ENCODE measurements around the gene LPAR3.
A peak's percentile ranks its signal among the peaks of the same experiment; 100 is the strongest.
"Not testable (repeated sequence)": the region's sequence is repeated elsewhere in the genome, so short reads cannot be mapped to it uniquely, and the experiment has no call there.

The LPAR3 gene, protein sequence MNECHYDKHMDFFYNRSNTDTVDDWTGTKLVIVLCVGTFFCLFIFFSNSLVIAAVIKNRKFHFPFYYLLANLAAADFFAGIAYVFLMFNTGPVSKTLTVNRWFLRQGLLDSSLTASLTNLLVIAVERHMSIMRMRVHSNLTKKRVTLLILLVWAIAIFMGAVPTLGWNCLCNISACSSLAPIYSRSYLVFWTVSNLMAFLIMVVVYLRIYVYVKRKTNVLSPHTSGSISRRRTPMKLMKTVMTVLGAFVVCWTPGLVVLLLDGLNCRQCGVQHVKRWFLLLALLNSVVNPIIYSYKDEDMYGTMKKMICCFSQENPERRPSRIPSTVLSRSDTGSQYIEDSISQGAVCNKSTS

DNA sequence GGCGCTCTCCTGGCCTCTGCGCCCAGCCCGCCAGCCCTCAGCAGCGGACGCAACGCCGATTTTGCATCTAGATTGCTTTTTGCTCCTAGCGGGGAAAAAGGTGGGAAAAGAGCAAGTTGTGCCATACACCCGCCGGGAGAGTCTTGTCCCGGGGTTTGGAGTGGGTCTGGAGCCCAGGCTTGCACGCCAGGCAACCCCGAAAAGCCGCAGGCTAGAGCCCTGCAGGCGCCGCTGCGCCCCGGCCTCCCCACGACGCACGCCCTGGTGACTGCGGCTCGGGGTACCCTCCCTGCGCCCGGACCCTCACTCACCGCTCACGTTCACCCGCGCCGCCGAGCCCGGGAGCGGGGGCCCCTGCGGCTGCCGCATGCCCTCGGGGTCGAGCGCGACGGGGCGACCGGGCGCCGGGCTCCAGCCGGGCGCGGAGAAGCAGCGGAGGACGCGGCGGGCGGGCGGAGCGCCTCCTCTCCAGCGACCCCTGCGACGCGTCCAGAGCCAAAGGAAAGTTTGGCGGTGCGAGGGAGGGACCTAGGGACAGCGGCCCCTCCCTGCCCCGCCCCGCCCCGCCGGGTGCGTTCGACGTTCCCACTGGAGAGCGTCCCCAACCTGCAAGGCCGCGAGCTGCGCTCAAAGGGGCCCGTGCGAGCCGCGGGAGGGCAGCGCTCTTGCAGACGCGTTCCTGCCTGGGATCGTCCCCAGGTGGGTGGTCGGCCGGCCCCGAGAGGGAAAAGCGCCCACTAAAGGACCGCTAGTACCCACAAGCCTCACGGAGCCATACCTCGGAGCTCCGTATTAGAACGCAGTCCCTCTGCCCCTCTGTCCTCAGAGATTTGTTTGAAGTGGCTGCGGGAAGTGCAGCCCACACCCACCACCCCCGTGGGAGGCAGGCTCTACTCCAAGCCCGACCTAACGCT is at the start of gene LPAR3:
Gene LPAR3 (minus strand): TSS at position 502 of the 914 bp plus-strand sequence. CDS start 27,086 bp downstream, outside the sequence.
- DNase-seq, result no peak

DNA sequence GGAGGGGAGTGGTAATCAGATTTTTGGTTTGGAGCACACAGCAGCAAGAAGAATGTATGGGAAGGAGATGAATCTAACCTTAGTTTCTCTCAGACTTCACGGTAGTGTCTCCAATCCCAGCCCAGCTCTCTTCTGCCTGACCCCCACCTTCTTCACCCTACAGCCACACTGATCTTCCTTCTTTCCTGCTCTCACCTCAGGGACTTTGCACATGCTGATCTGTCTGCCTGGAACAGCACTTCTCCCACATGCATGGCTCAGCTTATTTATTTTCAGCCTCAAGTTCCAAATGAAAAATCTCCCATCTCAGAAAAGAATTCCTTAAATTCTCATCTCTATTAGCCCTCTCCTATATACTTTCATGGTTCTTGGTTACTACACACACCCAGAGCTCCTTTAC is 48.8 kb upstream of the LPAR3 start:
- DNase-seq, result no peak

DNA sequence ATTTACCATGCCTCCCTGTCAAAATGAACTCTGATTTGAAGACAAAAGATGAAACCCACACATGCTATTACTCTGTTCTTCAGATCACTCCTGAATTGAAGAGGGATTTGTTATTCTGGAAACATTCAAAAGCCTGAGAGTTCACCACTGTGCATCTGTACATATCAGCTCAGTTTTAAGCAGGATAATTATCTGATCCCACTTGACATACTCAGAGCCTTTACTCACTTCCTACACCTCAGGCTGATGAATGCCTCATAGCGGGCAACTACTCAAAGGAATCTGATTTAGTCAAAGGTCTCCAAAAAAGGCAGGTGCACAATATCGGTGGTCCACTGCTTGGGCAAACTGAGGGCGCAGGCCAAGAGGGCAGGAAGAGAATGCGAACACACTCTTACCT is 47.5 kb upstream of the LPAR3 start:
- DNase-seq, result no peak

DNA sequence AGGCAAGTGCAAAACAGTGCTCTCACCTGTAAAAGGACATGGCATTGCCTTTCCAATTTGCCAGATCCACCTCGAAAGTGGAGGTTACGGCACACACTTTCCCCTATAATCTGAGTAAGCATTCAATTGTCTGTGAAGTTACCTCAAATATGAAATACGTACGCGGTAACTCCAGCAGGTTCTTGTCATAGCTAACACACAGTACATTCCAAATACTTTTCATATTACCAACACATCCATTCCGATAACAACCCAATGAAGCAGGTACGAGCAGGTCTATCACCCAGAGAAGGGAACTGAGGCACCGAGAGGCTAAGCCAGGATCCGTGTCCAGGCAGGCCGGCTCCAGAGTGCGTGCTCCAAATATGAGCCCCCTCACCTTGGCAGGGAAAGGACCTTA is 46.8 kb upstream of the LPAR3 start:
- no peak for DNase-seq

DNA sequence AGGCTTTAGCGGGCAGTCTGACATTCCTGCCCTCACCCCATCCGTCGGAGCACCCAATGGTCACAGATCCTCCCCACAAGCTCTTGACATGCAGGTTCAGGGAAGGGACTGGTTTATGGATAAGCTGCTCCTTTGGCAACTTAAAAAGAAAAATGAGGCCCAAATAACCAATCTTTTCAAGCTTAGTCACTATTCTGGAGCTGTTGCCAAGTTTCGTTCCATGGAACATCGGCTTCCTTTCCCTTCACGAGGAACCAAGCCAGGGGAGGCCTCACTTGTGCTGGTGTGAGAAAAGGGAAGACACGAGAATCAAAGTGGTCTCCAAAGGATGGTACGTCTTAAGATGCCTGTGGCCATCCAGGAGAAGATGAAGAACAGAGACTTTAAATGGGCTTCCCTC is 46.1 kb upstream of the LPAR3 start:
- no peak for DNase-seq

DNA sequence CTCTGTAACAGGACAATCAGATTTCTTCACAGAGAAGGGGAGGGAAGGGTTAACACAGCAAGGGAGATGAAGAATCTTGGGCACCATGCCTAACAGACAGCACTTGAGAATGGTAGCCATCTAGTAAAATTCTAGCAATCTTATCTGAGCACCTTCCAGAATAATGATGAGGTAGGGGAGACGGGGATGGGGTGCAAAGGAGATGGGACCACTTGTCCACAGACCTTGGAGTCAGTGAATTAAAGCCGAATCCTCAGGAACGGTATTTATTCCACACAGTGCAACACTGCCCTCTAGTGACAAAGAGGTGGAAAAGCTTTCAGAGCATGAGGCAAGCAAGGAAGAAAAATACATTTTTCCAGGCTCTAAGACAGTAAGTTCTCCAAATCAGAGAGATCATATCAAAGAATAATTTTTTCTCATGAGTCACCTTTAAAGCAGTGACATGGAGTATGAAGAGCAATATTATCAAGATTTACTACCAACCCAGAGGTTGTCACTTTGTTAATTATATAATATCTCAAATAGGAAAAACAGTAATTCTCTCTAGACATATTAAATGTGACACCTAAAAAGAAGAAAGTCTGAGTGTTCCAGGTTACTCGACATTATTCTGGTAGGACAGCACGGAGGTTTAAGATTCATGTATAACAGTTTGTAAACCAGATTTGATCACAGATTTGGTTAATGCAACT is 43.3 kb upstream of the LPAR3 start:
- peak; percentile 9 for DNase-seq

DNA sequence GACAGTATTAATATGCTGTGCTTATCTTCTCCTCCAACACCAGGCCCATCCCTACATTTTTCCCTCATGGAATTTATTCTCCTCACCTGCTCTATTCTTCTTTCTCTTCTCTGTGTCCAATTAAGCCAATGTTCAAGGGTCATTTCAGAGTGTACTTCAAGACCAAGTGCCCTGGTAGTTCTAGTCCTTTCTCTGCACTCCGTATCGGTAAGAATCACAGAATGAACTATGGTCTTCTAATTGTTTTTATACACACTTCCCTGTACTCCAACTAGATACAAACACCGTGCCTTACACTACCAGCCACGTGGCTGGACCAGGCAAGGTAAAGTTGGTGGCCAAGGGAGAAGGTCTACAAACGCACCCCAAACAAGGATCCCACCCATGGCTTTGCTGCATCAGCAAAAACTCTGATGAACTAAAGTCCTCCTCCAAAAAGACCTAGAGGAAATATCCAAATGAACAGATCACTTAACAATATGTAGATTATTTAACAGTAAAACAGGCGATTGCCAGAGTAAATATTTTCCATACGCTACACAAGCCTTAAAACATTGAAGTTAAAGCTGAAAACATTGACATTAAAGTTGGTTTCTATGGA is 40.1 kb upstream of the LPAR3 start:
- no peak for DNase-seq

DNA sequence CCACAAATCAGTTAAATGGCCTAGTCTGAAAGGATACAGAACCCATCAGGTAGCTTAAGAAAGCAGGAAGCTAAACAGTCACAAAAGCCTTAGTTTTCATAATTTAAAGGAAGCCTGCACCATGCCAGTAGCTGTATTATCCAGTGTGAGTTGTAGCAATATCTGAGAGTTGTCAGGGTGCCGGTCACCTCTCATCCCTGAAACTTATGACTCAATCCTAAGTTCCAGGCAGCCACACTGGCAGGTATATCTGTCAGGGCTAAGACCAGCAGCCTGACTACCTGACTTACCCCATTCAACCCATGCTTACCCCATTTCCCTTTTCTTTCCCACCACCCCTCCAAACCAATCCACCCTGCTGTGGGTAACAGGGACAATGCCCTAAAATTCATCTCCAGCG is 37.8 kb upstream of the LPAR3 start:
- DNase-seq, result no peak

DNA sequence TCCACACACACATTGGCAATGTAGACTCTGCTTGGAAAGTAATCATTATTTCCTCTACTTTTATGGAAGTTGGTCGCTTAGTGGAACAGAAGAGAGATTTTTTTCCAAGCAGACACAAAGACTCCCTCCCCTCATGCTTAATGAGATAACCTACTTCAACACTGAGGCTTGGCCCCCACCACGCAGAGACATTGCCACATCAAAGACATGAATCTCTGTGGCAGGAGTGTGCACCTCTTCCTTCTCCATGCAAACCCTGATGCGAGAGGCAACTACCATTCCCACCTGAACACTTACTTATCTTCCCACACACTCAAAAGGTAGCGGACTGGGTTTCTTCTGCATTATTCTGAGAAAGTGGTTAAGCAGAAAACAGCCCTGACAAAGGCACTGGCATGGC is 37.3 kb upstream of the LPAR3 start:
- no peak for DNase-seq

DNA sequence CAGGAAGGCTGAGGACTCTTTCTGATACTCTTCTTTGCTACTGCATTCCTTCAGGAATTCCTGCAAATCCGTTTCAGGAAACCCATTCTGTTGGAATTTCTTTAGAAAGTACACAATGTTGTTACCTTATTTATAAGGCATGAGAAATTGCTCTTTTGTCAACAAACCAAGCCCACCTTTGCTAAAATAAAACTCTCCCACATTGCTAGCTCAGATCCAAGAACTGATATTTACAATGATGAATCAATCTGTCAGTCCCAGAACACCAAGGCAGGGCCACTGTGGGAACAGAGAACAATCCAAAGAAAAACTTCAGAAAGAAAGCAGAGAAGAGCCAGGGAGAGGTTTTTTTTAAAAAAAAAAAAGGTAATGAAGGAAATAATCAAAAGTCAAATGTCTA is 36.6 kb upstream of the LPAR3 start:
- DNase-seq, result no peak

DNA sequence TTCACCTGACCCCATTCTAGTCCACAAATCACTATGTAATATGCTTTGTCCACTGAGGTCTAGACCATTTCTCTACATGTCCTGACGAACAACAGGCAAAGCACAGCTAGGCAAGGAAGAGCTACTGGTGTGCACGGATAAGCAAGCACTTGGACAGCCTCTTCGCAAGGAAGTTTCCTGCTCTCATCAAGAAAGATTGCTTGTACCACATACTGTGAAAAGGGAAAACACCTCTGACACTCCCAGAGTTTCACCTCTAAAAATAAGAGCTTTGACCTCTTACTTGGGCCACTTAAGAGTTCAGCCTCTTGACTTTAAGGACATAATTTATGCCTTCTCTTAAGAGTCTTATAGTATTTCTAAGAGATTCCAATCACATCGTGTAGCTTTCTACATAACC is 36.0 kb upstream of the LPAR3 start:
- no peak for DNase-seq

DNA sequence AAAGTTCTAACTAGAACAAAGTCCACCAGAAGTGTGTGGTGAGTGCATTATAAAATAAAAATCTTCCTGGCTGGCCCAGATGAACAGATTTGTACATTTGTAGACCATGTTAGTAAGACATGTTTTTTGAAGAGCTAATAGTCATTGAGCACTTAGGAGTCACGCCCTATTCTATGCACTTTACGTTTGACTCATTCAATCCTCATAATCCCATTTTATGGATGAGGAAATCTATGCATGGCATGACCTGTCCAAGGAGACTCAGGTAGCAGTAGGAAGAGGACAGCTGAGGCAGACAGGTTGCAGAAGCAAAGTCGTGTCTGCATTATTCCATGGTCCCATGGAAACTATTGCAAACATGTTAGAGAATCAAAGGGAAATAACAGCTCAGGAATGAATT is 30.3 kb upstream of the LPAR3 start:
- DNase-seq, result no peak

DNA sequence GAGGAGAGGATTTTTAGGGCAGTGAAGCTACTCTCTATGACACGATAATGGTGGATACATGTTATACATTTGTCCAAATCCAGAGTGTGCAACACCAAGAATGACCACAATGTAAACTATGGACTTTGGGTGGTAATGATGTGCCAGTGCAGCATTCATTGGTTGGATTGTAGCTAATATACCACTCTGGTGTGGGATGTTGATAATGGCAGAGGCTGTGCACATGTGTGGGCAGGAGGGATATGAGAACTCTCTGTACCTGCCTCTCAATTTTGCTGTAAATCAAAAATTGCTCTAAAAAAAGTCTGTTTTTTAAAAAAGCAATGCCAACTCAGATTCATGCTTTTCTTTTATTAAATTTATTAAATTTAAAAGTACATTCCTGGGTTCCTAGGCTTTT is 27.2 kb upstream of the LPAR3 start:
- DNase-seq, result no peak

DNA sequence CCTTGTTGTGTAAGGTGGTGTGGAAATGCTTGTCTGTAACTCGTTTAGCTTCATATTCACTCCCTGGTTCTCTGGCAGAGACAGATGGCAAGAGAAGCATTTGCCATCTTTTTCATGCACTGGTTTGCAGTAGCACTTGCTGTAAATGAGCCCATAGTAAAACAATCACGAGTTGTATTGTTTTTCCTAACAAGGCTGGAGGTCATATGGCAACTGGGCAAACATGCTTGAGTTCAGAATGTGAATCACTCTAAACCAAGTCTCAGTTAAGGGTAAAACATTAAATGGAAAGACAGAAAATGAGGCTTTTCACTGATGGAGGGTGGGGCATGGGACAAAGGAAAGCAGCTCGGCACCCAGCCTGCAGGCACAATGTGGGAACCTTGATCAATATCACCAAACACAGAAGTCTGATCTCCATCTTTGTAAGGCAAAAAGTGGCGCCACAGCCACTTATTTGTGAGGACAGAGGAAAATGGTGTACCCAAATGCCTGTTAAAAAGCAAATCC is 26.5 kb upstream of the LPAR3 start:
- no peak for DNase-seq

DNA sequence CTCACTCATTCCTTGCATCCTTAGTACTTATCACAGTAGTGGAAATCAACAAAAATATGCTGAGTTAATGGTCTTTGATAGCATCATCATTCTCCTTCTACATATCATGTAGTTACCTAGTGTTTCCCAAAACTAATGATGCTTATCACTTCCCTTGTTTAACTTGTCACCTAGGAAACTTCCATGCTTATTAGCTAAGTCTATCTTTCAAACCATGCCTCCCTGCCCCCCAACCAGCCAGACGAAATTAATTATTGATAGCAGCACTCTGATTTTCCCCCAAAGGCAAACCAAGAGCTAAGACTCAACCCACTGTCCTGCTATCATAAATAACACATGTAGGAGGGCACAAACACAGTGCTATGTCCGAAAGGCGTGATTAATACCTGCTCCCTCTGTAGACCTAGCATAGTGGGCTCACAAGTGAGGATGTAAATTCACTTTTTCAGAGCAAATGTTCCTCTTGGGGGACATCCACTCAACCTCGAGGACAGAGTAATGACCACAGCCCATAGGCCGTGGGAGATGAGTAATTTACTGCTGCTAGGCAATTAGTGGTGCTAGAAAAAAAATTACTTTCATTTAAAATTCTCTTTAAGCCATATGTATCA is 25.8 kb upstream of the LPAR3 start:
- DNase-seq, result no peak

DNA sequence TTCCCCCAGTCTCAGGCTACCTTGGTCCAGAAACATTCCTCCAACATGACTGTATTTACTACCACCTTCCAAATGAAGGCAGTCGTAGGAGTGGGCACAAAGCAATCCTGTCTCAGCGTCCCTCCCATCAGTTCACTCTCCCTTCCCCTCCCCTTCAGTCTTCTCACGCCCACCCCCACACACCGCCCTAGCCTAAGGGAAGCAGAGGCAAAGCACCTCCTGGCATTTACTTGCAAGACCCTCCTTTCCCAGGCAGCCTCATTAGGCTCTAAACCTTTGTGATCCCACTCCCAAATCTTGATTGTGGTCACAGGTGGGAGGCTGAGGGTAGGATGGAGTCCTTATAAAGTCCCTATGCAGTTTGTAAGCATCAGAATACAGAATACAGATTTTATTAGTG is 23.9 kb upstream of the LPAR3 start:
- DNase-seq, result no peak

DNA sequence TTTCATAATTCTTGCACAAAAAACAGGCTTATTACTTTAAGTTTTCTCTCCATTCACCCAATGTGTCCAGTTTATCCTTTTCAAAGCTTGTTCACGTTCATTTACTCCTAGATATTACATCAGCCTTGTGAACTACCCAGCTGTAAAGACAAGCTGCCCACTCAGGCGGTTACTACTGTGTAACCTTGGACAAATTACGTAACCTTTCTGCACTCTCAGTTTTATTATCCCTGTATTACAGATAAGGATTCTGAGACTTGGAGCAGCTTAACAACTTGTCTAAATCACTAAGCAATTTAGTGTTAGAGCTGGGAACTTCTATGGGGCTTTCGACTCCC is 20.5 kb upstream of the LPAR3 start:
- DNase-seq, result no peak

DNA sequence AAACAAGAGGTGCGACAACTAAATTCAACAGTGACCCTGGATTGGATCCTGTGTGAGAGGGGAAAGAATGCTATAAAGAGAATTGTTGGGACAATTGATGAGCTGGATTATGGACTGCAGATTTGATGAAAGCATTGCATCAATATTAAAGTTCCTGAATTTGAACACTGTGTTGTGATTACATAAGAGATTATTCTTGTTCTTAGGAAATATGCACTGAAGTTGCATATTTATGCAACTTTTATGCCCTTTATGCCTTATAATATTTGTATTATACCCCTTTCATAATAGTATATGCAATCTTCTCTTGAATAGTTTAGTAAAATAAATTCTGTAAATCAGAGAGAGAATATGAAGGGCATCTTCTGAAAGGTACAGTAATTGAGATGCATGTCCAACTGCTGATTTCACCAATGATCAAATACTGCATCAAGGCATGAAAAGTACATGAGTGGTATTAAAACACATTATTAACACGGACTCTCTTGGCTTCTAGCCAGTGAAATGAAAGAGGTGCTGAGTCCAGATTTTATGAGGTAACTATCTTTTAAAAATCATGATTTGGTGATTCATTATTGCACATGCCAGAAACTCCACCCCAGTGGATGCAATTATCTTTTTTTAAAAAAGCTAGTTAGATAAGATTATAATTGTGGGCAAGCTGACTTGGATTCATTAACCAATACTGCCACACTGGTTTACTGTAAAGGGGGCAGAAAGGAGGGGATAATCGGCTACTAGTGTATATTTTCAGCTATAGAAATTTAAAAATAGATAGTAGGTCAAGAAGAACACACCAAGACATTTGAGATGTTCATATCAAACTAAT is 19.9 kb upstream of the LPAR3 start:
- no peak for DNase-seq

DNA sequence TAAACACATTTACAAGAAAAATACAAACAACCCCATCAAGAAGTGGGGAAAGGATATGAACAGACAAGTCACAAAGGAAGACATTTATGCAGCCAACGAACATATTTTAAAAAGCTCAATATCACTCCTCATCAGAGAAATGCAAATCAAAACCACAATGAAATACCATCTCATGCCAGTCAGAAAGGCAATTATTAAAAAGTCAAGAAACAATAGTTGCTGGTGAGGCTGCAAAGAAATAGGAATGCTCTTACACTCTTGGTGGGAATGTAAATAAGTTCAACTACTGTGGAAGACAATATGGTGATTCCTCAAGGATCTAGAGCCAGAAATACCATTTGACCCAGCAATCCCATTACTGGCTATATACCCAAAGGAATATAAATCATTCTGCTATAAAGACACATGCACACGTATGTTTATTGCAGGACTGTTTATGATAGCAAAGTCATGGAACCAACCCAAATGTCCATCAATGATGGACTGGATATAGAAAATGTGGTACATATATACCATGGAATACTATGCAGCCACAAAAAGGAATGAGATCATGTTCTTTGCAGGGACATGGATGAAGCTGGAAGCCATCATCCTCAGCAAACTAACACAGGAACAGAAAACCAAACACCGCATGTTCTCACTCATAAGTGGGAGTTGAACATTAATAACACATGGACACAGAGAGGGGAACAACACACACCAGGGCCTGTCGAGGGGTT is 15.9 kb upstream of the LPAR3 start:
- not testable (repeated sequence) for DNase-seq

DNA sequence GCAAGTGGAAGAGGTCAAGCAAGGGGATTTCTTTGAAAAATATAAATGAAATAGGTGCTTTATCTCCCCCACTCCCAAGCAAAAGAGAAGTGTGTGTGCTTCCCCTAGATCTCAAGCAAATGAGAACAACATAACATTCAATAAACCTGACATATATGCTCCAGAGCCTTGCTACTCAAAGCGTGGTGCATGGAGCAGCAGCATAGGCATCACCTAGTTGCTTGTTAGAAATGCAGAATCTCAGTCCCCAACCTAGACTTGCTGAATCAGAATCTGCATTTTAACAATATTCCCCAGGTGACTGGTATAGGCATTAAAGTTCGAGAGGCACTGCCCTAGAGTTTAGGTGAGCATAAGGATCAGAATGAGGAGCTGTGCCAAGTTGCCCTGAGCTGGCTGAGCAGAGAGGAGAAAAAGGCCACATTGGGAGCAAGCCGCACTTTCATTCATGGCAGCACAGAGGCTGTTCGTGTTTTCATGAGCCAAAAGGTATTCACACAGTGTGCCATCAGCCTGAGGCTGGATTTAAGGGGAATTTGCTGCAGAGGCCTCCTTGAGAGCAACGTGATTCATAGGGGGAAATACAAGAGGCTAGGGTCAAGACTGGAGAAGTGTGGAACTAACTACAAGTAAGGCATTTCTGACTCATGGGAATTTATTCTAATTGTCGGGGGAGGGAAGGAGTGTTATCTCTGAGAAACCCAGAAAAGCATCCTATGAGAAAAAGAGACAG is 14.3 kb upstream of the LPAR3 start:
- DNase-seq, result no peak
